OCI-M1 (cell line): ENCODE data around the gene SLC25A17.
"Not testable (repeated sequence)": the region's sequence is repeated elsewhere in the genome, so short reads cannot be mapped to it uniquely, and the experiment has no call there.

Experiments used
- DNase-seq: peaks from one replicate; lab custom pipeline; 2025; lab: John Stamatoyannopoulos, UW

Gene SLC25A17

DNA sequence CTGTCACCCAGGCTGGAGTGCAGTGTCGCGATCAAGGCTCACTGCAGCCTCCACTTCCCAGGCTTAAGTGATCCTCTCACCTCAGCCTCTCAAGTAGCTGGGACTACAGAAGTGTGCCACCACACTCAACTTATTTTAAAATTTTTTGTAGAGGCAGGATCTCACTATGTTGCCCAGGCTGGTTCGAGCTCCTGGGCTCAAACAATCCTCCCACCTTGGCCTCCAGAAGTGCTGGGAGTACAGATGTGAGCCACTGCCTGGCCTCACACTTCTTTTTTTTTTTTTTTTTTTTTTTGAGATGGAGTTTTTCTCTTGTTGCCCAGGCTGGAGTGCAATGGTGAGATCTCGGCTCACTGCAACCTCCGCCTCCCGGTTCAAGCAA lies 99.0 kb downstream of the SLC25A17 start:
- DNase-seq, result not testable (repeated sequence)
